ENCODE results near the gene TYW1.
"Not testable (repeated sequence)": the region's sequence is repeated elsewhere in the genome, so short reads cannot be mapped to it uniquely, and the experiment has no call there.

The TYW1 gene

GRCh38 chr7:67251986-67252558 is 255.4 kb downstream of the TYW1 start:
- no peak for DNase-seq (ENCODE audit: low read depth in 2 of 2)

- DNase-seq (ENCODE audit: low read depth in 2 of 2), result not testable (repeated sequence)
These were observed 258.4 kb downstream of the TYW1 start for GRCh38 chr7:67255076-67255475.

GRCh38 chr7:67257779-67258178 is 261.1 kb downstream of the TYW1 start:
- DNase-seq (ENCODE audit: low read depth in 2 of 2), result not testable (repeated sequence)

GRCh38 chr7:67259363-67259762 is 262.7 kb downstream of the TYW1 start:
- DNase-seq (ENCODE audit: low read depth in 2 of 2), result not testable (repeated sequence)

GRCh38 chr7:67260166-67260586 is 263.5 kb downstream of the TYW1 start:
- peak in 1 of 2 donors; percentile 2 for DNase-seq (ENCODE audit: low read depth in 2 of 2)

GRCh38 chr7:67264000-67264399 is 267.4 kb downstream of the TYW1 start:
- DNase-seq (ENCODE audit: low read depth in 2 of 2), result not testable (repeated sequence)

- DNase-seq (ENCODE audit: low read depth in 2 of 2), result not testable (repeated sequence)
These were observed 269.4 kb downstream of the TYW1 start for GRCh38 chr7:67266070-67266469.

- no peak for DNase-seq (ENCODE audit: low read depth in 2 of 2)
These were observed 271.3 kb downstream of the TYW1 start for GRCh38 chr7:67267914-67268313.

GRCh38 chr7:67269916-67270315 is 273.3 kb downstream of the TYW1 start:
- not testable (repeated sequence) for DNase-seq (ENCODE audit: low read depth in 2 of 2)
